Measurements from ENCODE around the gene EREG. TPM values are rescaled to one million over a fixed set of nuclear protein-coding genes. Genes with fewer than 3 reads are reported as not detected.

The EREG gene
- total RNA-seq, 1 experiment from 2014 or later = not detected

GRCh38 chr4:74389494-74389893, 24.5 kb downstream of the EREG start:
- Histone ChIP-seq H3K27ac (ENCODE audit: insufficient read length, low read depth, low read length) (no peak overlapping the region), H3K79me2 (ENCODE audit: insufficient read depth, low read length) (no peaks in the 10 kb centered on the region), H3K18ac (ENCODE audit: insufficient read length, low read depth, low read length) (no peak overlapping the region), H2BK20ac (ENCODE audit: low read depth, low read length, poor library complexity, severe bottlenecking) (no peak overlapping the region), H3K79me1 (ENCODE audit: insufficient read depth, low read depth, low read length, poor library complexity, severe bottlenecking) (no peaks in the 10 kb centered on the region), H2BK15ac (ENCODE audit: low read depth, low read length) (no peak overlapping the region), H3K14ac (ENCODE audit: insufficient read depth, low read length) (no peak overlapping the region), H4K20me1 (ENCODE audit: control insufficient read depth, insufficient read depth, insufficient read length) (no peaks in the 10 kb centered on the region), H3K23ac (ENCODE audit: insufficient read length, low read depth, low read length) (no peak overlapping the region), H2BK12ac (ENCODE audit: insufficient read length, low read depth, low read length) (no peak overlapping the region), H3K9ac (ENCODE audit: extremely low read depth, insufficient read length, low read length) (no peak overlapping the region), H2BK120ac (ENCODE audit: low read depth, low read length, poor library complexity, severe bottlenecking) (no peak overlapping the region), H2AK5ac (ENCODE audit: insufficient read length, low read length) (no peak overlapping the region), H3K4ac (ENCODE audit: low read depth, low read length) (no peak overlapping the region), H3K4me1 (ENCODE audit: insufficient read depth, low read length) (no peaks in the 10 kb centered on the region), H3K56ac (ENCODE audit: insufficient read length, low read depth, low read length) (no peak overlapping the region), H2AFZ (ENCODE audit: low read length) (no peak overlapping the region), H4K5ac (ENCODE audit: insufficient read length, low read depth, low read length) (no peak overlapping the region), H3K4me2 (ENCODE audit: insufficient read depth, insufficient read length, low read length) (no peak overlapping the region), H3T11ph (ENCODE audit: low read length) (no peak overlapping the region), H3K9me3 (ENCODE audit: control insufficient read depth, low read depth, low read length) (no peaks in the 10 kb centered on the region), H4K8ac (replicated peaks; ENCODE audit: insufficient read length, low read depth, low read length) (no peak overlapping the region), H2BK5ac (ENCODE audit: insufficient read length, low read length) (no peak overlapping the region), H4K91ac (ENCODE audit: insufficient read length, low read depth, low read length) (no peak overlapping the region), H3K23me2 (ENCODE audit: insufficient read length, low read depth, low read length, poor library complexity, severe bottlenecking) (no peaks in the 10 kb centered on the region), H3K27me3 (ENCODE audit: insufficient read depth, low read length) (no peaks in the 10 kb centered on the region)
- no peak for DNase-seq
- WGBS (ENCODE audit: extremely low coverage, insufficient read length, low lambda C conversion rate) = no CpG with 5 or more reads among the region's 1 CpG
- no peaks in the 10 kb centered on the region for H3K4me1 Mint-ChIP-seq
- H3K9me3 Mint-ChIP-seq = no peaks in the 10 kb centered on the region
- no peak for TF ChIP-seq CTCF (conservative IDR thresholded peaks at IDR 0.05)
- H3K27me3 Mint-ChIP-seq (ENCODE audit: low read depth) = no peaks in the 10 kb centered on the region
- H3K36me3 Mint-ChIP-seq (ENCODE audit: insufficient read depth in 1 of 3, low read depth in 3 of 3) = no peaks in the 10 kb centered on the region
- H3K27ac Mint-ChIP-seq = no peak overlapping the region
- no peak overlapping the region for H3K4me3 Mint-ChIP-seq
